Spleen (tissue), 11 donors: ENCODE results near the gene HOXB6. TPM values are rescaled to one million over a fixed set of nuclear protein-coding genes. Genes with fewer than 3 reads are reported as not detected.
A peak's percentile ranks its signal among the peaks of the same experiment; 100 is the strongest.

ENCODE experiments used
- DNase-seq: peaks from one replicate; pipeline ENCODE4 v3.0.0-alpha.2; 2020
- H3K27ac ChIP-seq, 8 donors: fragments of 200-600 bp; sonication (generic) in 7 of 8; 1 replicate in 4 of 8; 2 replicates in 4 of 8; pipeline versions ENCODE4 v1.5.0 to v1.8.0; 2016 to 2021; ENCODE audit warnings: inconsistent platforms in 4 of 8, mild to moderate bottlenecking in 4 of 8, moderate library complexity in 1 of 8
- H3K27me3 ChIP-seq, 7 donors: fragments of 200-600 bp; sonication (generic) in 6 of 7; replicated peaks in 1 of 7; 1 replicate in 4 of 7; 2 replicates in 3 of 7; pipeline versions ENCODE4 v1.5.0 to v1.8.0; 2016 to 2021; ENCODE audit warnings: inconsistent platforms in 3 of 7, mild to moderate bottlenecking in 1 of 7
- H3K36me3 ChIP-seq, 6 donors: fragments of 200-600 bp; sonication (generic) in 5 of 6; 1 replicate in 4 of 6; 2 replicates in 2 of 6; pipeline versions ENCODE4 v1.5.0 to v1.8.0; 2016 to 2021; ENCODE audit warnings: inconsistent platforms in 2 of 6
- H3K4me1 ChIP-seq, 6 donors: fragments of 200-600 bp; sonication (generic) in 5 of 6; 1 replicate in 3 of 6; 2 replicates in 3 of 6; pipeline versions ENCODE4 v1.5.0 to v1.8.0; 2016 to 2021; ENCODE audit warnings: inconsistent platforms in 3 of 6
- H3K4me3 ChIP-seq, 8 donors: fragments of 200-600 bp; sonication (generic) in 7 of 8; 1 replicate in 4 of 8; 2 replicates in 4 of 8; pipeline versions ENCODE4 v1.5.0 to v1.8.0; 2016 to 2021; ENCODE audit warnings: inconsistent platforms in 4 of 8, mild to moderate bottlenecking in 4 of 8, moderate library complexity in 2 of 8
- H3K9me3 ChIP-seq, 8 donors: fragments of 200-600 bp; sonication (generic) in 7 of 8; 1 replicate in 4 of 8; 2 replicates in 4 of 8; pipeline versions ENCODE4 v1.5.0 to v1.8.0; 2016 to 2021; ENCODE audit warnings: inconsistent platforms in 4 of 8
- POLR2A ChIP-seq, 3 donors: fragments of 450-650 bp; IDR thresholded peaks; one replicate each; pipeline ENCODE4 v1.5.1; 2017; ENCODE audit warnings: antibody characterized with exemption in 3 of 3, mild to moderate bottlenecking in 1 of 3
- POLR2AphosphoS5 ChIP-seq, 3 donors: sonication (generic); formaldehyde crosslinking; IDR thresholded peaks; one replicate each; pipeline ENCODE4 v1.5.1; 2017; ENCODE audit warnings: antibody characterized with exemption in 3 of 3
- WGBS, 5 donors: extraction: QIAGEN DNeasy Blood & Tissue Kit in 3 of 5; methylation state at CpG; one replicate each; pipeline versions ENCODE4 v1.1.5 to v1.1.7; 2013 to 2018; 5-methylcytosine and 5-hydroxymethylcytosine counted together
- intact Hi-C: fragments of 100-400 bp; cut with DNase I; formaldehyde crosslinking; loops from one replicate; pipeline ENCODE4 v1.15.0; 2023; ENCODE audit warnings: low total_unique reads
- polyA plus RNA-seq, 3 donors: library from polyadenylated mRNA; stranded (reverse); fragments of 200-250 nt; gene quantifications; one replicate each; pipeline ENCODE4 v1.2.1, GENCODE V29; 2013
- total RNA-seq, 7 donors: library from RNA; depleted of rRNA in 3 of 7; stranded (reverse); fragments of >200 nt in 3 of 7; fragmentation: NEBNext Ultra II Directional in 4 of 7; extraction: Animal tissue kit (Norgen Biotek cat#: 25700) in 4 of 7; gene quantifications; one replicate each; pipeline versions ENCODE4 v1.1.0 to v1.2.1, GENCODE V29; 2016 to 2021
- TF ChIP-seq, protein P1 (sequence below), 11 experiments: fragments of 200-600 bp in 7 of 11; fragments of 450-650 bp in 4 of 11; sonication (generic) in 4 of 11; IDR thresholded peaks in 8 of 11; conservative IDR thresholded peaks in 3 of 11; 1 replicate in 7 of 11; 2 replicates in 4 of 11; pipeline versions ENCODE4 v1.4.0 to v1.8.0; 2016 to 2021; ENCODE audit warnings: antibody characterized with exemption in 11 of 11, inconsistent platforms in 4 of 11, mild to moderate bottlenecking in 1 of 11
- donor health status: healthy with polysubstance abuse.
- donor health status: DM: no; HTN: no; CAD: no; lungs with moderate emphysema.
- donor health status: DM: no; HTN: no; CAD: no.
- donor health status: Bipolar disorder and iron deficiency.
- donor health status: healthy.
- donor health status: DM: no; HTN: no; CAD: no.
- donor health status: DM: yes; HTN: yes; CAD: no.

Gene HOXB6
- total and polyA plus RNA-seq, 10 donors: 1.2 to 4.5 (median 2.9) TPM

DNA sequence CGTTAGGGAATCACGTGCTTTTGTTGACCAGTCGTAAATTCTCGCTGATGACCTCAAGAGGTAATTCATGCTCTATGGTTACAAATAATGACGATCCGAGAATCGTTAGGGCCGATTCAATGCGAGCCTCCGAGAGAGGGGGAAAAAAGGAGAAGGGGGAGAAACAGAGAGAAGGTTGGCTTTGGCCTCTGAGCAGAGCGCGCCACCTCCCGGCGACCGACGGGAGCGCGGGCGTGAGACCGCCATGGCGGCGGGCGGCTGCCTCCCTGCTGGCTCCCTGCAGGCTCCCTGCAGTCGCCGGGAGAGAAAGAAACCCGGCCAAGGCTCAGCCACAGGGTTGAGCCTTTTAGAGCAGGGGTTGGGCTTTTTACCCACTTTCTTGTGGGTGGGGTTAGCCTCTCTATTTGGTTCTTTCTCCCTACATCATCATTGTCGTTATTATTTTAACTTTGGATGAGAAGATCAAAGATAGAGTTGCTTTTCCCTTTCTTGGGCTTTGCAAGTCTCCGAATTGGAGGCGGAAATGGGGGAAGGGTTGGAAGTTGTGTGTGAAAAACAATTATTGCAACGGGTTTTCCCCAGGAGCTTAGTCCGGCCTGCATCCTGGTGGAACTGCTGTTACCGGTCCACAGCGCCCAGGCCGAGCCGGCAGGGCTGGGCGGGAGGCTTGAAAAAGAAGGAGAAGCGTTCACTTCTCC, 10.8 kb downstream of the HOXB6 start:
- H3K4me1 ChIP-seq: peaks cover 19 to 91% (median 58%) of the 10 kb centered on the region in 6 donors
- DNase-seq: peak; percentile 92
- intact Hi-C loops: loop anchor here (5.0 kb wide), 1 partner anchor 242 kb away; no protein-coding TSS in a partner anchor
- peak overlapping the region in 5 of 8 donors; percentile 14 to 67 (median 36) for H3K4me3 ChIP-seq
- H3K9me3 ChIP-seq: no peaks in the 10 kb centered on the region
- WGBS, 5 donors: 15 to 20% (median 17%) methylated on average over 36 to 37 of the region's 37 CpGs
- no peak for TF ChIP-seq POLR2A (IDR thresholded peaks at IDR 0.05)
- peak; percentile 37 to 76 (median 69) for TF ChIP-seq POLR2AphosphoS5 (IDR thresholded peaks at IDR 0.05)
- TF ChIP-seq, protein P1, sequence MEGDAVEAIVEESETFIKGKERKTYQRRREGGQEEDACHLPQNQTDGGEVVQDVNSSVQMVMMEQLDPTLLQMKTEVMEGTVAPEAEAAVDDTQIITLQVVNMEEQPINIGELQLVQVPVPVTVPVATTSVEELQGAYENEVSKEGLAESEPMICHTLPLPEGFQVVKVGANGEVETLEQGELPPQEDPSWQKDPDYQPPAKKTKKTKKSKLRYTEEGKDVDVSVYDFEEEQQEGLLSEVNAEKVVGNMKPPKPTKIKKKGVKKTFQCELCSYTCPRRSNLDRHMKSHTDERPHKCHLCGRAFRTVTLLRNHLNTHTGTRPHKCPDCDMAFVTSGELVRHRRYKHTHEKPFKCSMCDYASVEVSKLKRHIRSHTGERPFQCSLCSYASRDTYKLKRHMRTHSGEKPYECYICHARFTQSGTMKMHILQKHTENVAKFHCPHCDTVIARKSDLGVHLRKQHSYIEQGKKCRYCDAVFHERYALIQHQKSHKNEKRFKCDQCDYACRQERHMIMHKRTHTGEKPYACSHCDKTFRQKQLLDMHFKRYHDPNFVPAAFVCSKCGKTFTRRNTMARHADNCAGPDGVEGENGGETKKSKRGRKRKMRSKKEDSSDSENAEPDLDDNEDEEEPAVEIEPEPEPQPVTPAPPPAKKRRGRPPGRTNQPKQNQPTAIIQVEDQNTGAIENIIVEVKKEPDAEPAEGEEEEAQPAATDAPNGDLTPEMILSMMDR (IDR thresholded peaks at IDR 0.05 in 8 of 11, conservative IDR thresholded peaks at IDR 0.05 in 3 of 11): peak; percentile 86 to 96 (median 91)
- peak overlapping the region in 6 of 8 donors; percentile 38 to 85 (median 78) for H3K27ac ChIP-seq
- peaks cover 5 to 100% (median 87%) of the 10 kb centered on the region in 7 donors for H3K27me3 ChIP-seq
- H3K36me3 ChIP-seq: no peaks in the 10 kb centered on the region

DNA sequence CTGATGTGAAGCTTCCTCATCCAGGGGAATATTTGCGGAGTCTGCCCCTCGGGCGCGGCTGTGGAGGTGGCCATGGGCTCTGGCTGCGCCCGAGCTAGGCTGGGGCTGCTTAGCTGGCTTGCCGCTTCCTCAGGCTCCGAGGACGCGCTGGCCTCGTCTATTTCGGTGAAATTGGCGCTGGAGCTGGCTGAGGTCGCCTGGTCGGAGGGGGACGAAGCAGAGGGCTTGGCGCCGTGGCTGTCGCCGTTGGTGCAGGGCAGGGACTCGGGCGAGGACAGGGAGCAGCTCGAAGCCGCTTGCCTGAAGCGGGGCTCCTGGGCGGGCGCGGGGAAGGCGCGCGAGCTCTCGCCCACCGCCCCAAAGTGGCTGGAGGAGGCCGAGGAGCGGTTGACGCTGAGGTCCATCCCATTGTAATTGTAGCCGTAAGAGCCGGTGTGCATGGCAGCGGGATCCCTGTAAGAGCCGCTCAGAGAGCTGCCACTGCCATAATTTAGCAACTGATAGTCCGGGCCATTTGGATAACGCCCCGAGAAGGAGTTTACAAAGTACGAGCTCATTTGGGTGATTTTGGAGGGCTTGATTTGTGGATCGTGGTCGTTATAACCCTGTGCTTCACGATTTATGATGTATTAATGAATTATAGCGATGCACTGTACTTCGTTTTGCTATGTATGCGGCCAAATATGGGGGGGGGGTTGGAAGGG, 11.5 kb downstream of the HOXB6 start, which contains the start of gene HOXB5:
HOXB5 (minus strand) TSS at position 654 of the 704 bp plus-strand sequence; CDS start at position 557, 97 bp downstream.
- intact Hi-C loops: loop anchor here (5.0 kb wide), 1 partner anchor 241 kb away; no protein-coding TSS in a partner anchor
- Histone ChIP-seq H3K27me3 (peaks cover 4 to 100% (median 87%) of the 10 kb centered on the region in 7 donors), H3K4me3 (peak within 1 kb of the TSS; percentile 23 to 67 (median 35)), H3K4me1 (peaks cover 18 to 86% (median 55%) of the 10 kb centered on the region in 6 donors), H3K9me3 (no peaks in the 10 kb centered on the region), H3K36me3 (no peaks in the 10 kb centered on the region), H3K27ac (peak within 1 kb of the TSS; percentile 4 to 85 (median 78))
- no peak for DNase-seq
- TF ChIP-seq POLR2AphosphoS5 (IDR thresholded peaks at IDR 0.05): peak in 1 of 3 donors; percentile 56
- no peak for TF ChIP-seq POLR2A (IDR thresholded peaks at IDR 0.05)
- WGBS, 5 donors: 1% methylated on average over 16 to 50 of the region's 50 CpGs

DNA sequence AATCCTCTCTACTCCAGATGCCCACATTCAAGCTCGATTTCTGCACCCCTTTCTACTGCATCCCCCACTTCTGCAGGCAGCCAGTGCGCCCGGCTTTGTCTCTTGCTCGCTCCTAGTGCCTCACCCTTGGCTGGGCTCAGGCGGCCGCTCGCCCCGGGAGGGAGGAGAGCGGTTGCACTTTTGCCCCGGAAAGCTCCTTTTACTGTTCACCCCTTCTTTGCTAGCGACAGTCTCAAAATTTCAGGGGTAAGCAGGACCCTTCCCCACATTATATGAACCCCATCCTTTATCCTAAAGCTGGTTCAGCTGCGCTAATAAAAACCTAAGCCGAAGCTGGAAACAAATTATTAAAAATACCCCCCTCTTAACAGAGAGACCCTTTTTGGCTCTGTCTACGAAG, 12.2 kb downstream of the HOXB6 start:
- H3K27ac ChIP-seq: peak overlapping the region in 7 of 8 donors; percentile 6 to 85 (median 81)
- intact Hi-C loops: loop anchor here (5.0 kb wide), 1 partner anchor 240 kb away; no protein-coding TSS in a partner anchor
- H3K4me1 ChIP-seq: peaks cover 13 to 86% (median 52%) of the 10 kb centered on the region in 6 donors
- H3K9me3 ChIP-seq: no peaks in the 10 kb centered on the region
- peaks cover 4 to 100% (median 87%) of the 10 kb centered on the region in 7 donors for H3K27me3 ChIP-seq
- peak overlapping the region in 6 of 8 donors; percentile 9 to 67 (median 32) for H3K4me3 ChIP-seq
- TF ChIP-seq POLR2AphosphoS5 (IDR thresholded peaks at IDR 0.05) (no peak), POLR2A (IDR thresholded peaks at IDR 0.05) (no peak)
- TF ChIP-seq, protein P1 (IDR thresholded peaks at IDR 0.05 in 8 of 11, conservative IDR thresholded peaks at IDR 0.05 in 3 of 11): no peak
- WGBS, 5 donors: 5 to 17% (median 9%) methylated on average over 14 of the region's 14 CpGs
- no peaks in the 10 kb centered on the region for H3K36me3 ChIP-seq
- DNase-seq: no peak

DNA sequence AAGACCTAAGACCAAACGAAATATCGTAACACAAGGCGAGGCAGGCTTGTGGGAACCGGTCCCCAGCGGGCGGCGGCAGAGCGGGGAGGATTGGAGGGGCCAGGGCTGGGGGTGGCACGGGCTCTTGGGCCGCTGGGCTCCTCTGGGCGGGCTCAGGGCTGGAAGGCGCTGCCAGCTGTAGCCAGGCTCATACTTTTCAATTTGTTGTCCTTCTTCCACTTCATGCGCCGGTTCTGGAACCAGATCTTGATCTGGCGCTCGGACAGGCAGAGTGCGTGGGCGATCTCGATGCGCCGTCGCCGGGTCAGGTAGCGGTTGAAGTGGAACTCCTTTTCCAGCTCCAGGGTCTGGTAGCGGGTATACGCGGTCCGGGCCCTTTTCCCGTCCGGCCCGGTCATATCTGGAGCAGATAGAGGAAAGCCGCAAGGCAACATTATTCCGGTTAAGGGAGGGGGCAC, 12.7 kb downstream of the HOXB6 start:
- H3K4me1 ChIP-seq: peaks cover 10 to 86% (median 52%) of the 10 kb centered on the region in 6 donors
- WGBS, 5 donors: 17 to 36% (median 24%) methylated on average over 21 to 33 of the region's 33 CpGs
- peaks cover 4 to 100% (median 87%) of the 10 kb centered on the region in 7 donors for H3K27me3 ChIP-seq
- no peak for DNase-seq
- no peaks in the 10 kb centered on the region for H3K9me3 ChIP-seq
- peak overlapping the region in 7 of 8 donors; percentile 6 to 85 (median 81) for H3K27ac ChIP-seq
- TF ChIP-seq POLR2A (IDR thresholded peaks at IDR 0.05): no peak
- TF ChIP-seq, protein P1 (IDR thresholded peaks at IDR 0.05 in 8 of 11, conservative IDR thresholded peaks at IDR 0.05 in 3 of 11): no peak
- peak in 1 of 3 donors; percentile 26 for TF ChIP-seq POLR2AphosphoS5 (IDR thresholded peaks at IDR 0.05)
- intact Hi-C loops: loop anchor here (5.0 kb wide), 1 partner anchor 240 kb away; no protein-coding TSS in a partner anchor
- H3K4me3 ChIP-seq: peak overlapping the region in 5 of 8 donors; percentile 9 to 67 (median 36)
- H3K36me3 ChIP-seq: no peaks in the 10 kb centered on the region
